Psoas muscle (tissue), 8 donors: ENCODE measurements around the gene TMEM52. TPM values are rescaled to one million over a fixed set of nuclear protein-coding genes. Genes with fewer than 3 reads are reported as not detected.

ENCODE experiments used
- ATAC-seq, 4 donors: fragments of 200-7000 bp; cut with Tn5 transposase; one replicate each; pipeline ENCODE4 v1.9.1; 2020; ENCODE audit warnings: moderate library complexity in 3 of 4, mild to moderate bottlenecking in 2 of 4
- DNase-seq, 2 donors: peaks; one replicate each; pipeline ENCODE4 v3.0.0-alpha.2; 2020
- H3K27ac ChIP-seq: fragments of 200-600 bp; one replicate; pipeline ENCODE4 v1.8.0; 2022
- H3K27me3 ChIP-seq, 3 donors: fragments of 200-600 bp in 1 of 3; one replicate each; pipeline versions ENCODE4 v1.6.1 to v1.8.0; 2013 to 2022; ENCODE audit warnings: low read length in 2 of 3, mild to moderate bottlenecking in 2 of 3, moderate library complexity in 1 of 3; ENCODE audit not compliant: insufficient read depth in 3 of 3
- H3K36me3 ChIP-seq, 2 donors: fragments of 200-600 bp in 1 of 2; one replicate each; pipeline versions ENCODE4 v1.6.1 to v1.8.0; 2013 to 2022; ENCODE audit warnings: low read depth in 1 of 2, mild to moderate bottlenecking in 1 of 2, moderate library complexity in 1 of 2; ENCODE audit not compliant: insufficient read depth in 1 of 2
- H3K4me1 ChIP-seq: fragments of 200-600 bp; one replicate; pipeline ENCODE4 v1.8.0; 2022
- H3K4me3 ChIP-seq: fragments of 200-600 bp; one replicate; pipeline ENCODE4 v1.8.0; 2022; ENCODE audit warnings: mild to moderate bottlenecking
- H3K9me3 ChIP-seq: fragments of 200-600 bp; one replicate; pipeline ENCODE4 v1.8.0; 2022
- WGBS, 3 donors: extraction: QIAGEN DNeasy Blood & Tissue Kit; methylation state at CpG; one replicate each; pipeline versions ENCODE4 v1.1.6 to v1.1.7; 2013; 5-methylcytosine and 5-hydroxymethylcytosine counted together
- intact Hi-C, 2 donors: fragments of 100-400 bp; cut with DNase I; formaldehyde crosslinking; loops; one replicate each; pipeline versions ENCODE4 v1.11.0 to v1.14.2; 2022
- polyA plus RNA-seq, 3 donors: library from polyadenylated mRNA; stranded (reverse); fragments of 200-250 nt; gene quantifications; one replicate each; pipeline ENCODE4 v1.2.3, GENCODE V29; 2013
- total RNA-seq, 4 donors: library from RNA; stranded (reverse); fragmentation: NEBNext Ultra II Directional in 2 of 4; extraction: Animal tissue kit (Norgen Biotek cat#: 25700) in 2 of 4; gene quantifications; one replicate each; pipeline versions ENCODE4 v1.2.1 to v1.2.4, GENCODE V29; 2021 to 2023
- TF ChIP-seq, protein P1 (sequence below): fragments of 200-600 bp; IDR thresholded peaks from one replicate; pipeline ENCODE4 v1.8.0; 2022; ENCODE audit warnings: antibody characterized with exemption
- donor health status: healthy with polysubstance abuse.
- donor health status: DM: no; HTN: no; CAD: no; lungs with moderate emphysema.
- donor health status: Bipolar disorder and iron deficiency.
- donor health status: healthy.
- donor health status: DM: yes; HTN: yes; CAD: no.
- donor health status: DM: no; HTN: no; CAD: no.
- donor health status: DM: no; HTN: no; CAD: no.
- donor health status: DM: yes; HTN: yes; CAD: no.

The TMEM52 gene
- total and polyA plus RNA-seq, 7 donors: 37.2 to 137 (median 58.7) TPM

DNA sequence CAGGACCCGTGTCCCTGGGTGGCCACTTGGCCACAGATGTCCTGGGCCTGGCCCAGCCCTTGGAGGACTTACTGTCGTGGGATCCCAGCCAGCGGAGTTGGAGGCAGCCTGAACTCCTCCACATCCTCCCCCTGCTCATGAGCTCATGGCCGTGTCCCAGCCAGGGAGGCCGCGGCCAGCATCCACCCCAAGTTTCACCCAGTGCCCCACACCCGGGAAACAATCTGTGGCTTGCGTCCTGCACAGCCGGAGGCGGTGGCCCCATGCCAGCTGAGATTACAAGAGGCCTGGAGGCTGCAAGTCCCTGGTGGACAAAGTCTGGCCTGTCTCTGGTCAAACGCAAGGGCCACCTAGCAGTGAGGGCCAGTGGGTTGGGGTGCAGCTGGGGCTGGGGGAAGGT lies 27.5 kb upstream of the TMEM52 start:
- DNase-seq (peak; percentile 55 to 82), ATAC-seq (peak in 1 of 4 donors; percentile 27)
- Histone ChIP-seq H3K9me3 (no peaks in the 10 kb centered on the region), H3K4me1 (no peaks in the 10 kb centered on the region), H3K4me3 (no peak overlapping the region), H3K27me3 (peaks cover 0 to 54% (median 0%) of the 10 kb centered on the region in 3 donors), H3K36me3 (no peaks in the 10 kb centered on the region), H3K27ac (no peak overlapping the region)
- intact Hi-C loops: no loop called here
- TF ChIP-seq, protein P1, sequence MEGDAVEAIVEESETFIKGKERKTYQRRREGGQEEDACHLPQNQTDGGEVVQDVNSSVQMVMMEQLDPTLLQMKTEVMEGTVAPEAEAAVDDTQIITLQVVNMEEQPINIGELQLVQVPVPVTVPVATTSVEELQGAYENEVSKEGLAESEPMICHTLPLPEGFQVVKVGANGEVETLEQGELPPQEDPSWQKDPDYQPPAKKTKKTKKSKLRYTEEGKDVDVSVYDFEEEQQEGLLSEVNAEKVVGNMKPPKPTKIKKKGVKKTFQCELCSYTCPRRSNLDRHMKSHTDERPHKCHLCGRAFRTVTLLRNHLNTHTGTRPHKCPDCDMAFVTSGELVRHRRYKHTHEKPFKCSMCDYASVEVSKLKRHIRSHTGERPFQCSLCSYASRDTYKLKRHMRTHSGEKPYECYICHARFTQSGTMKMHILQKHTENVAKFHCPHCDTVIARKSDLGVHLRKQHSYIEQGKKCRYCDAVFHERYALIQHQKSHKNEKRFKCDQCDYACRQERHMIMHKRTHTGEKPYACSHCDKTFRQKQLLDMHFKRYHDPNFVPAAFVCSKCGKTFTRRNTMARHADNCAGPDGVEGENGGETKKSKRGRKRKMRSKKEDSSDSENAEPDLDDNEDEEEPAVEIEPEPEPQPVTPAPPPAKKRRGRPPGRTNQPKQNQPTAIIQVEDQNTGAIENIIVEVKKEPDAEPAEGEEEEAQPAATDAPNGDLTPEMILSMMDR: no peak
- 14 to 25% (median 14%) methylated on average over 11 of the region's 11 CpGs for WGBS, 3 donors

DNA sequence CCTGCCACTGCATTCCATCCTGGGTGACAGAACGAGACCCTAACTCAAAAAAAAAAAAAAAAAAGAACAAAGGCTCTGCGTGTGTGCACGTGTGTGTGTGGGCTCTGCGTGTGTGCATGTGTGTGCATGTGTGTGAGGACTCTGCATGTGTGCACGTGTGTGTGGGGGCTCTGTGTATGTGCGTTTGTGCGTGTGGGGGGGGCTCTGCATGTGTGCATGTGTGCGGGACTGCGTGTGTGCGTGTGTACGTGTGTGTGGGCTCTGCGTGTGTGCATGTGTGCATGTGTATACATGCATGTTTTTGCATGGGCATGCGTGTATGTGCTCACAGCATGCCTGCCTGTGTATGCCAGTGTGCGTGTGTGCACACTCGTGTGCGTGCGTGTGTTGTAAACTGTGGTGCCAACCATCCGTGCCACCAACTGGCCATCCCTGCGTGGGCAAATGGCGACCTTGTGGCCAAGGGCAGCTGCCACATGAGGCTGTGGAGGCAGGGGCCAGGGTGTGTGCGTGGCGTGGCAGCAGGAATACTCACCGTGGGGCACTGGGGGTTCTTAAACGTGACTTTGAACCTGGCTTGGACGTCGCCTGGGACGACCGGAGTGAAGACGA lies 26.8 kb upstream of the TMEM52 start:
- Histone ChIP-seq H3K9me3 (no peaks in the 10 kb centered on the region), H3K36me3 (no peaks in the 10 kb centered on the region), H3K27ac (no peak overlapping the region), H3K4me1 (no peaks in the 10 kb centered on the region), H3K27me3 (peaks cover 0 to 55% (median 0%) of the 10 kb centered on the region in 3 donors), H3K4me3 (no peak overlapping the region)
- TF ChIP-seq, protein P1: no peak
- ATAC-seq: no peak
- no peak for DNase-seq
- intact Hi-C loops: no loop called here
- WGBS, 3 donors: 59 to 77% (median 66%) methylated on average over 29 of the region's 29 CpGs

DNA sequence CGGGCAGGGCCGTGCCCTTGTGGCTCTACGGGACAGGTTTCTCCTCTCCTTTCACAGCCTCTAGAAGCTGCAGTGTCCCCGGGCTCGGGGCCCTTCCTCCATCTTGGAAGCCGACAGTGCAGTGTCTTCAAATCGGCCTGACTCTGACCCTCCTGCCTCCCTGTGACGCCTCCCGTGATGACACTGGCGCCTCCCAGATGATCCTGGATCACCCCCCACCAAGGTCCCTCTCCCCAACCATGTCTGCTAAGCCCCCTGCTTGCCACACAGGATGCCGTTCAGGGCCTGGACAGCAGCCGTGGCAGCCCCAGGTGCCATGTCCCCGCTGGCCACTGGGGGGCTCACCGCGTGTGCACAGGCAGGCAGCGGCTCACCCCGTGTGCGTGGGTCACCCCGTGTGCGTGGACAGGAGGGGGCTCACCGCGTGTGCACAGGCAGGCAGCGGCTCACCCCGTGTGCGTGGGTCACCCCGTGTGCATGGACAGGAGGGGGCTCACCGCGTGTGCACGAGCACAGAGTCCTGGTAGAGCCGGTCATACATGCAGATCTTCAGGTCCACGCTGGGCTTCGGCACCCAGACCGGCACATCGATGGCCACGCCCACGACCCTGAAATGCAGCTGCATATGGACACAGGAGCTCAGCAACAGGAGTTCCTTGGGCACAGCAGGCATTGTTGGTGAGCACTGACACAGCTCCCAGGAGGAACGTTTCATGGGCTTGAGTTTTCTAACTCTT lies 24.9 kb upstream of the TMEM52 start:
- peak; percentile 62 to 76 for DNase-seq

DNA sequence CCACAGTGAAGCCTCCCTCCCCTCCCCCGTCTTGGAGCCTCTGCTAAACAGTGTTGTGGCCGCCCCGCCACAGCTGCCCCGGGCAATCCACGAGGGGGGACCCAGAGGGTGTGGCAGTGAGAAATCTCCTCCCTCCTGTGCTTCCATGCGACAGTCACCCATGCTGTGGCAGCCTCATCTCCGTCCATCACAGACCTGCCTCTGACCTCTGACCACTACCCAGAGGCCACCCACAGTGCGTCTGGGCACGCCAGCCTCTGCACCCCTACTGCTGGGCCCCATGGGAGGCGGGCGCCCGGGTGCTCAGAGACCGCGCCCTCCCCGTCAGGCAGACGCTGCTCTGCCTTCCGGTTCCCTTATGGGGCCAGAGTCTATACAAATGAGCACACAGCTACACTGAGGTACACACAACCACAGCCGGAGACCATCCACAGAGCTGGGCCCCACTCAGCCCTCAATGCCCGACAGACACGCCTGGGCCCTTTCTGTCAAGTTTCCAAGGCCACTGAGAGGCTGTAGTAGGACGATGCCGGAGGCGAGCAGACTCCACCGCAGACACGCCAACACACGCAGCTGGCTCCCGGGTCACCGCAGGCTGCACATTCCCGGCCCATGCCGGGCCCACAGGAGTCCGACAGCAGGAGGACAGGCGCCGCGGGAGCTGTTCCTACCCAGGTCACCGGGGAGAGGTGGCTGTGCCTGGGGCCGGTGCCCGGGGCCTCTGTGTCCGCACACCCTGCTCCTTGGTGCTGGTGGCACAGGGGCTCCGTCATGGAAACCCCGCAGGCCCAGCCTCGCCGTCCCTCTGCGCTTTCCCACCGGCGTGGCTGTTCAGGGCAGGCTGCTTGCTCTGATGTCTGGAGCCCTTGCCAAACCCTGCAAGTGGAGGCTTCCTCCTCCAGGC lies 23.9 kb upstream of the TMEM52 start:
- no peak overlapping the region for H3K4me3 ChIP-seq
- ATAC-seq (no peak), DNase-seq (peak in 1 of 2 donors; percentile 51)
- intact Hi-C loops: loop anchor here in 1 of 2 donors (5.0 kb wide), 1 partner anchor 104 kb away; no protein-coding TSS in a partner anchor
- peaks cover 0 to 50% (median 0%) of the 10 kb centered on the region in 3 donors for H3K27me3 ChIP-seq
- no peaks in the 10 kb centered on the region for H3K36me3 ChIP-seq
- TF ChIP-seq, protein P1: no peak
- no peak overlapping the region for H3K27ac ChIP-seq
- 77 to 82% (median 78%) methylated on average over 43 to 45 of the region's 45 CpGs for WGBS, 3 donors
- H3K4me1 ChIP-seq: no peaks in the 10 kb centered on the region
- no peaks in the 10 kb centered on the region for H3K9me3 ChIP-seq

More for the DNA sequence above, 24.9 kb upstream of the TMEM52 start:
- H3K4me1 ChIP-seq: no peaks in the 10 kb centered on the region
- intact Hi-C loops: loop anchor here (1.0 to 5.0 kb wide), 2 partner anchors 100 to 103 kb away; no protein-coding TSS in a partner anchor
- no peaks in the 10 kb centered on the region for H3K9me3 ChIP-seq
- peaks cover 0 to 50% (median 0%) of the 10 kb centered on the region in 3 donors for H3K27me3 ChIP-seq
- ATAC-seq: peak; percentile 72 to 92 (median 86)
- TF ChIP-seq, protein P1: peak; percentile 80
- no peak overlapping the region for H3K4me3 ChIP-seq
- H3K36me3 ChIP-seq: no peaks in the 10 kb centered on the region
- H3K27ac ChIP-seq: no peak overlapping the region
- 10 to 21% (median 14%) methylated on average over 29 to 37 of the region's 37 CpGs for WGBS, 3 donors
